HCT116 (cell line): Measurements from ENCODE around the gene UMODL1. TPM values are rescaled to one million over a fixed set of nuclear protein-coding genes. Genes with fewer than 3 reads are reported as not detected.

Source experiments
- ATAC-seq: fragments of 200-7000 bp; cut with Tn5 transposase; 2 replicates; pipeline ENCODE4 v1.9.1; 2020; ENCODE audit warnings: mild to moderate bottlenecking, moderate library complexity
- BruUV-seq: library from RNA; stranded (reverse); fragments of 400-500 nt; replicated peaks from 2 replicates; lab custom pipeline; 2021; lab: Mats Ljungman, UMichigan
- CTCF ChIA-PET: fragments of 300-600 bp; sonication (Branson Sonifier 250); formaldehyde crosslinking; loops from one replicate; lab custom pipeline; 2021; ENCODE audit warnings: antibody characterized with exemption; lab: Charles Lee
- POLR2A ChIA-PET: fragments of 300-600, 350-600 bp; sonication (Branson Sonifier 250); formaldehyde crosslinking; loops from one replicate; lab custom pipeline; 2021; ENCODE audit warnings: antibody characterized with exemption; lab: Charles Lee
- RAD21 ChIA-PET, 2 experiments: fragments of 300-600 bp; sonication (Branson Sonifier 250); formaldehyde crosslinking; loops; one replicate each; lab custom pipeline; 2023; ENCODE audit warnings: low total read pairs in 2 of 2; ENCODE audit not compliant: uncharacterized antibody in 2 of 2, unreplicated experiment in 2 of 2, low non-redundant PET in 1 of 2; lab: Charles Lee
- DNase-seq: peaks from one replicate; pipeline ENCODE4 v3.0.0-alpha.2; 2010; ENCODE audit warnings: low read depth, low spot score
- H2AFZ ChIP-seq: fragments of 200-600 bp; shearing (Covaris generic), sonication (generic); 2 replicates; pipeline ENCODE4 v1.6.1; 2017; ENCODE audit warnings: low read depth, mixed run types, mixed read lengths, antibody characterized with exemption, low read length; ENCODE audit not compliant: poor library complexity, severe bottlenecking
- H3K27ac ChIP-seq: 2 replicates; pipeline ENCODE4 v1.5.1; 2012; ENCODE audit warnings: low read depth, low read length
- H3K27me3 ChIP-seq: fragments of 200-600 bp; sonication (generic); 2 replicates; pipeline ENCODE4 v1.6.1; 2016; ENCODE audit warnings: mixed run types, low read length, mixed read lengths; ENCODE audit not compliant: insufficient read depth
- H3K36me3 ChIP-seq, 2 experiments: fragments of 200-500 bp in 1 of 2; fragments of 200-600 bp in 1 of 2; sonication (Bioruptor generic) in 1 of 2; sonication (generic) in 1 of 2; 2 replicates each; pipeline versions ENCODE4 v1.5.1 to v1.6.1; 2014 to 2016; ENCODE audit warnings: low read length in 2 of 2, inconsistent platforms in 1 of 2, mixed read lengths in 1 of 2, mixed run types in 1 of 2; ENCODE audit not compliant: insufficient read depth in 2 of 2, control insufficient read depth in 1 of 2
- H3K4me1 ChIP-seq, 2 experiments: fragments of 200-600 bp in 1 of 2; sonication (generic) in 1 of 2; 2 replicates each; pipeline versions ENCODE4 v1.5.1 to v1.6.1; 2012 to 2017; ENCODE audit warnings: low read length in 2 of 2, inconsistent platforms in 1 of 2, mild to moderate bottlenecking in 1 of 2, mixed read lengths in 1 of 2, mixed run types in 1 of 2, moderate library complexity in 1 of 2; ENCODE audit not compliant: insufficient read depth in 2 of 2, control insufficient read depth in 1 of 2
- H3K4me2 ChIP-seq: fragments of 200-600 bp; sonication (generic); 2 replicates; pipeline ENCODE4 v1.6.1; 2017; ENCODE audit warnings: mixed run types, low read length, mixed read lengths
- H3K4me3 ChIP-seq, 2 experiments: fragments of 200-600 bp in 1 of 2; sonication (generic) in 1 of 2; replicated peaks in 1 of 2; 2 replicates each; pipeline ENCODE4 v1.5.1; 2011 to 2016; ENCODE audit warnings: low read length in 2 of 2, control low read depth in 1 of 2, low read depth in 1 of 2, mild to moderate bottlenecking in 1 of 2, mixed read lengths in 1 of 2, mixed run types in 1 of 2
- H3K79me2 ChIP-seq: fragments of 200-600 bp; sonication (generic); 2 replicates; pipeline ENCODE4 v1.6.1; 2017; ENCODE audit warnings: mild to moderate bottlenecking, mixed run types, low read length, moderate library complexity, mixed read lengths; ENCODE audit not compliant: insufficient read depth
- H3K9ac ChIP-seq: fragments of 200-600 bp; sonication (generic); 2 replicates; pipeline ENCODE4 v1.6.1; 2016; ENCODE audit warnings: low read length, mixed read lengths
- H3K9me2 ChIP-seq: fragments of 200-600 bp; sonication (generic), shearing (Covaris generic); 2 replicates; pipeline ENCODE4 v1.6.1; 2017; ENCODE audit warnings: mixed run types, mild to moderate bottlenecking, moderate library complexity; ENCODE audit not compliant: insufficient read depth
- H3K9me3 ChIP-seq, 2 experiments: fragments of 200-500 bp in 1 of 2; fragments of 200-600 bp in 1 of 2; sonication (Bioruptor generic) in 1 of 2; sonication (generic) in 1 of 2; 2 replicates each; pipeline ENCODE4 v1.6.1; 2014 to 2017; ENCODE audit warnings: low read length in 2 of 2, mixed read lengths in 2 of 2, inconsistent platforms in 1 of 2, low read depth in 1 of 2, mild to moderate bottlenecking in 1 of 2, mixed run types in 1 of 2, moderate library complexity in 1 of 2; ENCODE audit not compliant: control insufficient read depth in 1 of 2, insufficient read depth in 1 of 2
- H4K20me1 ChIP-seq: fragments of 200-600 bp; sonication (generic), shearing (Covaris generic); 2 replicates; pipeline ENCODE4 v1.6.1; 2017; ENCODE audit warnings: mixed run types, mild to moderate bottlenecking, moderate library complexity; ENCODE audit not compliant: insufficient read depth
- ATF3 ChIP-seq: IDR thresholded peaks from 2 replicates; pipeline ENCODE4 v1.6.1; 2012
- CEBPB ChIP-seq: IDR thresholded peaks from 2 replicates; pipeline ENCODE4 v1.6.1; 2012; ENCODE audit warnings: low read depth
- CTCF ChIP-seq, 3 experiments: fragments of 200-600 bp in 1 of 3; sonication (generic) in 1 of 3; IDR thresholded peaks in 2 of 3; conservative IDR thresholded peaks in 1 of 3; 2 replicates each; pipeline ENCODE4 v1.5.1; 2012 to 2017; ENCODE audit warnings: low read depth in 2 of 3, low read length in 2 of 3, antibody characterized with exemption in 1 of 3, borderline replicate concordance in 1 of 3, control low read depth in 1 of 3, mild to moderate bottlenecking in 1 of 3, mixed read lengths in 1 of 3, mixed run types in 1 of 3, moderate library complexity in 1 of 3; ENCODE audit not compliant: insufficient read depth in 1 of 3
- EGR1 ChIP-seq: IDR thresholded peaks from 2 replicates; pipeline ENCODE4 v1.6.1; 2012; ENCODE audit warnings: low read depth
- EZH2 ChIP-seq: fragments of 200-600 bp; sonication (generic); IDR thresholded peaks from 2 replicates; pipeline ENCODE4 v1.6.1; 2017; ENCODE audit warnings: antibody characterized with exemption, mixed run types
- EZH2phosphoT487 ChIP-seq: fragments of 200-600 bp; IDR thresholded peaks from 2 replicates; pipeline ENCODE4 v1.6.1; 2018; ENCODE audit warnings: antibody characterized with exemption, borderline replicate concordance
- FOSL1 ChIP-seq: IDR thresholded peaks from 2 replicates; pipeline ENCODE4 v1.6.1; 2012; ENCODE audit warnings: low read depth
- JUND ChIP-seq: IDR thresholded peaks from 2 replicates; pipeline ENCODE4 v1.6.1; 2012
- MAX ChIP-seq: IDR thresholded peaks from 2 replicates; pipeline ENCODE4 v1.6.1; 2012
- POLR2A ChIP-seq: IDR thresholded peaks from 2 replicates; pipeline ENCODE4 v1.7.0; 2011; ENCODE audit warnings: borderline replicate concordance; ENCODE audit not compliant: insufficient read depth, insufficient read length; ENCODE audit errors: extremely low read depth
- POLR2AphosphoS5 ChIP-seq: IDR thresholded peaks from 2 replicates; pipeline ENCODE4 v1.6.1; 2011; ENCODE audit warnings: mild to moderate bottlenecking, low read depth, low read length, moderate library complexity
- RAD21 ChIP-seq: IDR thresholded peaks from 2 replicates; pipeline ENCODE4 v1.6.1; 2012; ENCODE audit warnings: low read depth, mild to moderate bottlenecking
- REST ChIP-seq: IDR thresholded peaks from 2 replicates; pipeline ENCODE4 v1.6.1; 2012; ENCODE audit warnings: low read depth
- SIN3A ChIP-seq: IDR thresholded peaks from 2 replicates; pipeline ENCODE4 v1.6.1; 2012; ENCODE audit warnings: low read depth
- SP1 ChIP-seq: IDR thresholded peaks from 2 replicates; pipeline ENCODE4 v1.6.1; 2012; ENCODE audit warnings: low read depth
- SRF ChIP-seq: IDR thresholded peaks from 2 replicates; pipeline ENCODE4 v1.6.1; 2012; ENCODE audit warnings: low read depth
- TCF7L2 ChIP-seq: IDR thresholded peaks from 2 replicates; pipeline ENCODE4 v1.7.0; 2011; ENCODE audit warnings: borderline replicate concordance, inconsistent platforms; ENCODE audit not compliant: insufficient read depth, insufficient read length; ENCODE audit errors: extremely low read depth
- YY1 ChIP-seq: IDR thresholded peaks from 2 replicates; pipeline ENCODE4 v1.6.1; 2011; ENCODE audit warnings: low read length, low read depth, moderate library complexity, mild to moderate bottlenecking; ENCODE audit not compliant: insufficient replicate concordance; ENCODE audit errors: extremely low read depth
- ZFX ChIP-seq: fragments of 450-650 bp; IDR thresholded peaks from 2 replicates; pipeline ENCODE4 v1.6.1; 2017
- ZNF274 ChIP-seq: fragments of 200-500 bp; sonication (Bioruptor generic); IDR thresholded peaks from 2 replicates; pipeline ENCODE4 v1.6.1; 2014; ENCODE audit warnings: mild to moderate bottlenecking, low read depth, low read length, inconsistent platforms
- intact Hi-C: fragments of 100-400 bp; cut with micrococcal nuclease; formaldehyde crosslinking; loops from 2 replicates; pipeline ENCODE4 v1.10.0; 2022
- total RNA-seq: library from RNA; stranded (reverse); gene quantifications from one replicate; pipeline ENCODE4 v1.2.1, GENCODE V29; 2021; ENCODE audit not compliant: unreplicated experiment

Gene UMODL1
- total RNA-seq, 1 experiment from 2014 or later, result not detected

GRCh38 chr21:42137191-42137904, 66.2 kb downstream of the UMODL1 start:
- ChIA-PET CTCF (no interaction called here), POLR2A (no interaction called here), RAD21 (no interaction called here)
- intact Hi-C loops, result no loop called here
- BruUV-seq, result no TSS peak
- Histone ChIP-seq H3K27ac (no peak overlapping the region), H3K79me2 (no peaks in the 10 kb centered on the region), H3K27me3 (no peaks in the 10 kb centered on the region), H3K4me3 (no peak overlapping the region), H3K4me2 (no peak overlapping the region), H3K9me3 (no peaks in the 10 kb centered on the region), H3K36me3 (no peaks in the 10 kb centered on the region), H3K4me1 (no peaks in the 10 kb centered on the region), H3K9ac (no peak overlapping the region), H4K20me1 (no peaks in the 10 kb centered on the region), H2AFZ (no peak overlapping the region), H3K9me2 (no peaks in the 10 kb centered on the region)
- no peak for ATAC-seq
- no peak for DNase-seq
- TF ChIP-seq SIN3A, result no peak
- TF ChIP-seq POLR2A, result no peak
- no peak for TF ChIP-seq TCF7L2
- TF ChIP-seq JUND, result no peak
- TF ChIP-seq SP1, result no peak
- TF ChIP-seq POLR2AphosphoS5, result no peak
- no peak for TF ChIP-seq RAD21
- no peak for TF ChIP-seq ATF3
- no peak for TF ChIP-seq SRF
- TF ChIP-seq FOSL1, result no peak
- TF ChIP-seq EZH2, result no peak
- TF ChIP-seq EZH2phosphoT487, result no peak
- no peak for TF ChIP-seq YY1
- no peak for TF ChIP-seq MAX
- TF ChIP-seq ZFX, result no peak
- TF ChIP-seq EGR1, result no peak
- no peak for TF ChIP-seq REST
- TF ChIP-seq CTCF (IDR thresholded peaks at IDR 0.05 in 2 of 3, conservative IDR thresholded peaks at IDR 0.05 in 1 of 3; ENCODE audit: borderline replicate concordance in 1 of 3, insufficient read depth in 1 of 3, low read depth in 2 of 3, low read length in 2 of 3), result no peak
- TF ChIP-seq CEBPB, result no peak
- TF ChIP-seq ZNF274, result no peak
